Measurements from ENCODE around the gene BRD8. TPM values are rescaled to one million over a fixed set of nuclear protein-coding genes. Genes with fewer than 3 reads are reported as not detected.

Gene BRD8
- total RNA-seq, result 10 to 100 TPM; 16.6 to 33.3 (median 22.7) TPM
- polyA plus RNA-seq, result 10 to 100 TPM; 13.0 to 35.9 TPM
- long read RNA-seq, donor 1, transcript BRD8-201 (22 exons, 3,198 nt), result major isoform, 26 of 53 reads
- long read RNA-seq, donor 1, transcript BRD8-203 (21 exons, 2,982 nt), result minor isoform, 5 of 53 reads
- long read RNA-seq, donor 1, partial matches to known transcripts, result 11 of 53 reads
- long read RNA-seq, donor 1, other reads (novel, unspliced or antisense), result 10 of 53 reads
- long read RNA-seq, donor 2, transcript BRD8-201 (22 exons, 3,198 nt), result major isoform, 14 of 37 reads
- long read RNA-seq, donor 2, transcript BRD8-203 (21 exons, 2,982 nt), result minor isoform, 5 of 37 reads
- long read RNA-seq, donor 2, partial matches to known transcripts, result 9 of 37 reads
- long read RNA-seq, donor 2, other reads (novel, unspliced or antisense), result 9 of 37 reads
- long read RNA-seq, donor 3, transcript BRD8-201 (22 exons, 3,198 nt), result major isoform, 14 of 78 reads
- long read RNA-seq, donor 3, transcript BRD8-203 (21 exons, 2,982 nt), result minor isoform, 6 of 78 reads
- long read RNA-seq, donor 3, partial matches to known transcripts, result 39 of 78 reads
- long read RNA-seq, donor 3, other reads (novel, unspliced or antisense), result 19 of 78 reads

GRCh38 chr5:138178516-138179276, at the start of gene BRD8, which contains the start of gene KIF20A:
TSS of gene BRD8 (minus strand) at chr5:138178630. CDS start at chr5:138178614, 16 bp downstream.
TSS of gene KIF20A (plus strand) at chr5:138179112. CDS start at chr5:138179681, 569 bp downstream.
- intact Hi-C loops (cut with DNase I), result no loop called here
- TF ChIP-seq CTCF (IDR thresholded peaks at IDR 0.05), result no peak
- H3K4me1 ChIP-seq, result peaks cover 0 to 35% (median 23%) of the 10 kb centered on the region in 9 donors
- H3K27me3 ChIP-seq, result no peaks in the 10 kb centered on the region
- WGBS, 2 donors, result 0% methylated on average over 41 of the region's 41 CpGs
- peaks cover 0 to 62% (median 5%) of the 10 kb centered on the region in 9 donors for H3K36me3 ChIP-seq
- peak; percentile 91 to 98 for DNase-seq
- peak; percentile 95 to 98 (median 97) for ATAC-seq
- H3K27ac ChIP-seq, result peak within 1 kb of the TSS; percentile 69 to 94 (median 89)
- H3K4me3 ChIP-seq, result peak within 1 kb of the TSS; percentile 56 to 94 (median 83)
- no peaks in the 10 kb centered on the region for H3K9me3 ChIP-seq

GRCh38 chr5:138226910-138227309, 48.5 kb upstream of the BRD8 start:
- DNase-seq, result no peak
- Histone ChIP-seq H3K4me3 (no peak overlapping the region), H3K9me3 (peaks cover 0 to 19% (median 0%) of the 10 kb centered on the region in 11 donors), H3K27ac (no peak overlapping the region), H3K4me1 (peaks cover 0 to 27% (median 14%) of the 10 kb centered on the region in 9 donors), H3K36me3 (no peaks in the 10 kb centered on the region), H3K27me3 (no peaks in the 10 kb centered on the region)
- intact Hi-C loops (cut with DNase I), result loop anchor here in 2 of 10 donors (10.0 kb wide), 2 partner anchors 58 to 128 kb away; partner anchors contain the start of gene KDM3B (in 1 of the 2)
- no peak for TF ChIP-seq CTCF (IDR thresholded peaks at IDR 0.05)
- ATAC-seq, result no peak

- Histone ChIP-seq H3K27ac (no peak overlapping the region), H3K9me3 (peaks cover 0 to 19% (median 0%) of the 10 kb centered on the region in 11 donors), H3K4me1 (peaks cover 0 to 9% (median 1%) of the 10 kb centered on the region in 9 donors), H3K4me3 (no peak overlapping the region), H3K36me3 (no peaks in the 10 kb centered on the region), H3K27me3 (peaks cover 0 to 3% (median 0%) of the 10 kb centered on the region in 7 donors)
- no peak for TF ChIP-seq CTCF (IDR thresholded peaks at IDR 0.05)
- intact Hi-C loops (cut with DNase I), result loop anchor here in 5 of 10 donors (5.0 to 10.0 kb wide), 4 partner anchors 58 to 130 kb away; partner anchors contain the start of gene KDM3B (in 1 of the 5)
- DNase-seq, result no peak
- 74 to 82% methylated on average over 6 of the region's 6 CpGs for WGBS, 2 donors
- ATAC-seq, result no peak
Measured at GRCh38 chr5:138224712-138225111, 46.3 kb upstream of the BRD8 start.

GRCh38 chr5:138223532-138223931, 45.1 kb upstream of the BRD8 start:
- no peak for TF ChIP-seq CTCF (IDR thresholded peaks at IDR 0.05)
- H3K36me3 ChIP-seq, result no peaks in the 10 kb centered on the region
- H3K27me3 ChIP-seq, result peaks cover 0 to 3% (median 0%) of the 10 kb centered on the region in 7 donors
- DNase-seq (no peak), ATAC-seq (no peak)
- peaks cover 0 to 19% (median 0%) of the 10 kb centered on the region in 11 donors for H3K9me3 ChIP-seq
- peaks cover 0 to 8% (median 0%) of the 10 kb centered on the region in 9 donors for H3K4me1 ChIP-seq
- 91 to 96% methylated on average over 1 of the region's 1 CpG for WGBS, 2 donors
- intact Hi-C loops (cut with DNase I), result loop anchor here (2.0 to 10.0 kb wide), 5 partner anchors 59 to 131 kb away; partner anchors contain the start of gene KDM3B (in 1 of the 10)
- no peak overlapping the region for H3K4me3 ChIP-seq
- no peak overlapping the region for H3K27ac ChIP-seq
